ENCODE data around the gene ANAPC13. TPM values are rescaled to one million over a fixed set of nuclear protein-coding genes. Genes with fewer than 3 reads are reported as not detected.

The ANAPC13 gene
- total RNA-seq, 4 donors from 2014 or later = 28.4 to 52.0 (median 35.9) TPM

DNA sequence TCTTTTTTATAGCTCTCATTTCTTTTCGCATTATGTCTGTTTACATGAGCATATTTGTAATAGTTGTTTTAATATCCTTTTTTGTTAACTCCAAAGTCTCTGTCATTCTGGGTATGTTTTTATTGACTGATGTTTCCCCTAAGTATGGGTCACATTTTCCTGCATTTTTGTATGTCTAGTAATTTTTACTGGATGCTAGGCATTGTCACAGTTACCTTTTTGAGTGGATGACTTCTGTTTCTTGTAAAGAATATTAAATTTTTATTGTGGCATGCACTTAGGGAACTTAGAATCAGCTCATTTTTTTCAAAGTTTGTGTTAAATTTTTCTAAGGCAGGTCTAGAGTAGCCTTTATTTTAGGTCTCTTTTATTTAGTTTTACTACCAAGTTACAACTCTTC lies 40.7 kb downstream of the ANAPC13 start:
- WGBS, 2 donors = 79 to 93% methylated on average over 1 of the region's 1 CpG
- TF ChIP-seq, protein P1, sequence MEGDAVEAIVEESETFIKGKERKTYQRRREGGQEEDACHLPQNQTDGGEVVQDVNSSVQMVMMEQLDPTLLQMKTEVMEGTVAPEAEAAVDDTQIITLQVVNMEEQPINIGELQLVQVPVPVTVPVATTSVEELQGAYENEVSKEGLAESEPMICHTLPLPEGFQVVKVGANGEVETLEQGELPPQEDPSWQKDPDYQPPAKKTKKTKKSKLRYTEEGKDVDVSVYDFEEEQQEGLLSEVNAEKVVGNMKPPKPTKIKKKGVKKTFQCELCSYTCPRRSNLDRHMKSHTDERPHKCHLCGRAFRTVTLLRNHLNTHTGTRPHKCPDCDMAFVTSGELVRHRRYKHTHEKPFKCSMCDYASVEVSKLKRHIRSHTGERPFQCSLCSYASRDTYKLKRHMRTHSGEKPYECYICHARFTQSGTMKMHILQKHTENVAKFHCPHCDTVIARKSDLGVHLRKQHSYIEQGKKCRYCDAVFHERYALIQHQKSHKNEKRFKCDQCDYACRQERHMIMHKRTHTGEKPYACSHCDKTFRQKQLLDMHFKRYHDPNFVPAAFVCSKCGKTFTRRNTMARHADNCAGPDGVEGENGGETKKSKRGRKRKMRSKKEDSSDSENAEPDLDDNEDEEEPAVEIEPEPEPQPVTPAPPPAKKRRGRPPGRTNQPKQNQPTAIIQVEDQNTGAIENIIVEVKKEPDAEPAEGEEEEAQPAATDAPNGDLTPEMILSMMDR (IDR thresholded peaks at IDR 0.05) = no peak
- no peak for TF ChIP-seq POLR2A (IDR thresholded peaks at IDR 0.05)
- H3K4me3 ChIP-seq (ENCODE audit: low read depth, poor library complexity, severe bottlenecking) = no peak overlapping the region
- intact Hi-C loops (cut with DNase I; ENCODE audit: low total_unique reads) = no loop called here
- no peak for DNase-seq (ENCODE audit: low spot score in 2 of 2)

DNA sequence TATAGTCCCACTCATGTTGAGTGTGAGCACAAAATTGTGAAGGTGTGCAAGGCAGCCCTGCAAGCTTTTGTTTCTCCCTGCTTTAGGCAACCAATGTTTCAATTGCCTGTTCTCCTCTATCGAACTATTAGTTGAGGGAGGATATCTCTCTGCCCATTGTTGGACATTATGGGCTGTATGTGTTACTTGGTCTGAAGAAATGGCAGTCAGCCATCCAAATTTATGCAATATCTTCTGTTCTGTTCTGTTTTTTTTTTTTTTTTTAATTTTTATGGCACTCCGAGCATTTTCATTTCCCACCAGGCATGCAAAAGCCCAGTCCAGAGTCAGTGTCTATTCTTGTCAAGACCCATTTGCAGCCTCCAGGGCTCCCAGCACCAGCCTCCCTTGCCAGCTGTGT lies 44.0 kb downstream of the ANAPC13 start:
- DNase-seq (ENCODE audit: low spot score in 2 of 2) = no peak
- WGBS, 2 donors = 79 to 83% methylated on average over 2 of the region's 2 CpGs
- no peak overlapping the region for H3K4me3 ChIP-seq (ENCODE audit: low read depth, poor library complexity, severe bottlenecking)
- TF ChIP-seq POLR2A (IDR thresholded peaks at IDR 0.05) = no peak
- TF ChIP-seq, protein P1 (IDR thresholded peaks at IDR 0.05) = no peak
- intact Hi-C loops (cut with DNase I; ENCODE audit: low total_unique reads) = no loop called here

DNA sequence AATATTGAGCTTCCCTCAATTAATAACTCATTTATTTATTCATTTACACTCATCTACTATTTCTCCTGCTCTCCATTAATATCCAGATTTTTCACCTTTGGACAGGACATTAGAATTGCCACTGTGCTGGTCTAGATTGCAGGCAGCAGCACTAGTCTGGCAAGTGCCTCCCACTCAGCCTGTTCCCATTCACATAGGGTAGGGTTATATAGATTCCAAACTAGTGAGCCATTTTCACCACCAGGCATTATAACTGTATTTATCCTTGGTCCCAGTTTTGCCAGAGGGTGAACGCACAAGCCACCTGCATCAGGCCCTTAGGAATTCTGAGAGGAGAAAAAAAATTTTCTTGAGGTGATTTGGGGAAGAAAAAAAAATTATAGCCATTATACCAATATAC lies 44.5 kb downstream of the ANAPC13 start:
- intact Hi-C loops (cut with DNase I; ENCODE audit: low total_unique reads) = no loop called here
- no peak for DNase-seq (ENCODE audit: low spot score in 2 of 2)
- TF ChIP-seq, protein P1 (IDR thresholded peaks at IDR 0.05) = no peak
- TF ChIP-seq POLR2A (IDR thresholded peaks at IDR 0.05) = no peak
- no peak overlapping the region for H3K4me3 ChIP-seq (ENCODE audit: low read depth, poor library complexity, severe bottlenecking)
- WGBS, 2 donors = 74 to 89% methylated on average over 1 of the region's 1 CpG

DNA sequence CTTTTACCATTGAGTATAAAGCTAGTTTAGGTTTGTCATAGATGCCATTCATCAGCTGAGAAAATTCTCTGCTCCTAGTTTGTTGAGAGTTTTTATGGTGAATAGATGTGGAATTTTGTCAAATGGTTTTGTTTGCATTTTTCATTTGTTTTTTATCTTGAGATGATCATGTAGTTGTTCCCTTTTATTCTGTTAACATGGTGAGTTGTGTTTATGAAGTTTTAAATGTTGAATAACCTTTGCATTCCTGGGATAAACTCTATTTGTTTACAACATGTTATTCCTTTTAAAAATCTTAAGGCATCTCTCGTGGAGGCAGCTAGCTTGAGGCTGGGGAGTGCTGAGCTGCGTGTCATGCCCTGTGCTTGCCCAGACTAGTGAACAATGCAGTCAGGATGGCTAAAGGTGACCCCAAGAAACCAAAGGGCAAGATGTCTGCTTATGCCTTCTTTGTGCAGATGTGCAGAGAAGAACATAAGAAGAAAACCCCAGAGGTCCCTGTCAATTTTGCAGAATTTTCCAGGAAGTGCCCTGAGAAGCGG lies 48.5 kb downstream of the ANAPC13 start:
- intact Hi-C loops (cut with DNase I; ENCODE audit: low total_unique reads) = no loop called here
- no peak overlapping the region for H3K4me3 ChIP-seq (ENCODE audit: low read depth, poor library complexity, severe bottlenecking)
- TF ChIP-seq POLR2A (IDR thresholded peaks at IDR 0.05) = no peak
- TF ChIP-seq, protein P1 (IDR thresholded peaks at IDR 0.05) = no peak
- WGBS, 2 donors = 58 to 66% methylated on average over 3 of the region's 3 CpGs
- DNase-seq (ENCODE audit: low spot score in 2 of 2) = no peak

GRCh38 chr3:134432236-134432635 lies 53.5 kb downstream of the ANAPC13 start:
- DNase-seq (ENCODE audit: low spot score in 2 of 2) = no peak
- H3K4me3 ChIP-seq (ENCODE audit: low read depth, poor library complexity, severe bottlenecking) = no peak overlapping the region
- 85 to 96% methylated on average over 3 of the region's 3 CpGs for WGBS, 2 donors
- no peak for TF ChIP-seq POLR2A (IDR thresholded peaks at IDR 0.05)
- TF ChIP-seq, protein P1 (IDR thresholded peaks at IDR 0.05) = no peak
- intact Hi-C loops (cut with DNase I; ENCODE audit: low total_unique reads) = no loop called here

- TF ChIP-seq POLR2A (IDR thresholded peaks at IDR 0.05) = no peak
- TF ChIP-seq, protein P1 (IDR thresholded peaks at IDR 0.05) = no peak
- intact Hi-C loops (cut with DNase I; ENCODE audit: low total_unique reads) = no loop called here
- no peak overlapping the region for H3K4me3 ChIP-seq (ENCODE audit: low read depth, poor library complexity, severe bottlenecking)
- 82 to 84% methylated on average over 4 of the region's 4 CpGs for WGBS, 2 donors
- no peak for DNase-seq (ENCODE audit: low spot score in 2 of 2)
These were observed 54.8 kb downstream of the ANAPC13 start for GRCh38 chr3:134430950-134431445.
